SK-N-SH (cell line): ENCODE measurements around the gene HSPA1L. TPM values are rescaled to one million over a fixed set of nuclear protein-coding genes. Genes with fewer than 3 reads are reported as not detected.

ENCODE experiments used
- CTCF ChIA-PET: fragments of 300-600, 350-600 bp; formaldehyde crosslinking; extraction: SDS; loops from one replicate; lab custom pipeline; 2021; lab: Yijun Ruan, JAX
- POLR2A ChIA-PET: fragments of 350-600 bp; sonication (Branson Sonifier 250); formaldehyde crosslinking; extraction: SDS; loops from one replicate; lab custom pipeline; 2020; ENCODE audit warnings: antibody characterized with exemption, inconsistent platforms; lab: Yijun Ruan, JAX
- DNase-seq: peaks from one replicate; pipeline ENCODE4 v3.0.0; 2012
- H2AFZ ChIP-seq: fragments of 200-600 bp; sonication (generic); 2 replicates; pipeline ENCODE4 v1.8.1; 2016; ENCODE audit warnings: antibody characterized with exemption, mild to moderate bottlenecking, low read depth
- H3F3A ChIP-seq: fragments of 200-600 bp; sonication (generic); replicated peaks from 2 replicates; pipeline ENCODE3; 2016; ENCODE audit warnings: antibody characterized with exemption, mild to moderate bottlenecking; ENCODE audit not compliant: insufficient read depth
- H3K27ac ChIP-seq, 2 experiments: fragments of 200-500 bp in 1 of 2; fragments of 200-600 bp in 1 of 2; sonication (Bioruptor generic) in 1 of 2; sonication (generic), shearing (Covaris generic) in 1 of 2; 2 replicates each; pipeline versions ENCODE4 v1.5.1 to v1.6.1; 2014 to 2016; ENCODE audit warnings: low read depth in 2 of 2, inconsistent platforms in 1 of 2, low read length in 1 of 2, mild to moderate bottlenecking in 1 of 2, mixed read lengths in 1 of 2
- H3K27me3 ChIP-seq: fragments of 200-600 bp; sonication (generic), shearing (Covaris generic); 2 replicates; pipeline ENCODE4 v1.6.1; 2016; ENCODE audit warnings: mixed run types; ENCODE audit not compliant: insufficient read depth
- H3K36me3 ChIP-seq, 2 experiments: fragments of 200-500 bp in 1 of 2; fragments of 200-600 bp in 1 of 2; sonication (Bioruptor generic) in 1 of 2; sonication (generic) in 1 of 2; replicated peaks in 1 of 2; 2 replicates each; pipeline versions ENCODE3 to v1.5.1; 2014 to 2016; ENCODE audit warnings: low read length in 1 of 2, mild to moderate bottlenecking in 1 of 2; ENCODE audit not compliant: insufficient read depth in 2 of 2, control insufficient read depth in 1 of 2
- H3K4me1 ChIP-seq, 2 experiments: fragments of 200-500 bp in 1 of 2; fragments of 200-600 bp in 1 of 2; sonication (Bioruptor generic) in 1 of 2; sonication (generic), shearing (Covaris generic) in 1 of 2; 2 replicates each; pipeline versions ENCODE4 v1.5.1 to v1.6.1; 2014 to 2016; ENCODE audit warnings: low read depth in 1 of 2, low read length in 1 of 2, mixed run types in 1 of 2; ENCODE audit not compliant: insufficient read depth in 2 of 2, control insufficient read depth in 1 of 2
- H3K4me2 ChIP-seq: fragments of 200-600 bp; sonication (generic), shearing (Covaris generic); 2 replicates; pipeline ENCODE4 v1.6.1; 2017; ENCODE audit warnings: mixed run types
- H3K4me3 ChIP-seq, 2 experiments: fragments of 200-500 bp in 1 of 2; fragments of 200-600 bp in 1 of 2; sonication (Bioruptor generic) in 1 of 2; sonication (generic), shearing (Covaris generic) in 1 of 2; 2 replicates each; pipeline versions ENCODE4 v1.5.1 to v1.8.1; 2014 to 2016; ENCODE audit warnings: low read depth in 2 of 2, inconsistent platforms in 1 of 2, low read length in 1 of 2, mild to moderate bottlenecking in 1 of 2, mixed read lengths in 1 of 2, moderate library complexity in 1 of 2
- H3K79me2 ChIP-seq: fragments of 200-600 bp; sonication (generic); 2 replicates; pipeline ENCODE4 v1.8.1; 2017; ENCODE audit warnings: mild to moderate bottlenecking; ENCODE audit not compliant: insufficient read depth
- H3K9ac ChIP-seq: fragments of 200-600 bp; sonication (generic); 2 replicates; pipeline ENCODE4 v1.6.1; 2017; ENCODE audit warnings: mixed run types
- H3K9me2 ChIP-seq: fragments of 200-600 bp; sonication (generic); 2 replicates; pipeline ENCODE4 v1.6.1; 2017; ENCODE audit warnings: mixed run types
- H3K9me3 ChIP-seq: fragments of 200-600 bp; sonication (generic); 2 replicates; pipeline ENCODE4 v1.6.1; 2017; ENCODE audit warnings: mixed run types, mild to moderate bottlenecking, moderate library complexity
- H4K20me1 ChIP-seq: fragments of 200-600 bp; sonication (generic); 2 replicates; pipeline ENCODE4 v1.6.1; 2017; ENCODE audit warnings: mild to moderate bottlenecking, mixed run types; ENCODE audit not compliant: insufficient read depth
- EP300 ChIP-seq, 2 experiments: IDR thresholded peaks; 2 replicates each; pipeline versions ENCODE4 v1.4.0 to v1.6.1; 2012; ENCODE audit warnings: borderline replicate concordance in 1 of 2, low read depth in 1 of 2, low read length in 1 of 2
- FOSL2 ChIP-seq: IDR thresholded peaks from 2 replicates; pipeline ENCODE4 v1.4.0; 2012; ENCODE audit warnings: low read depth, mild to moderate bottlenecking, moderate library complexity, borderline replicate concordance
- FOXJ3 ChIP-seq: sonication (generic); formaldehyde crosslinking; IDR thresholded peaks from 2 replicates; pipeline ENCODE4 v1.5.1; 2020; ENCODE audit warnings: mild to moderate bottlenecking, missing genetic modification reagents
- GATA2 ChIP-seq: sonication (generic); formaldehyde crosslinking; IDR thresholded peaks from 2 replicates; pipeline ENCODE4 v1.5.0; 2020; ENCODE audit warnings: mild to moderate bottlenecking, missing genetic modification reagents
- IRF3 ChIP-seq: fragments of 150-350 bp; IDR thresholded peaks from 2 replicates; pipeline ENCODE4 v1.6.1; 2016; ENCODE audit warnings: mild to moderate bottlenecking, low read depth, low read length
- MEF2A ChIP-seq: IDR thresholded peaks from 2 replicates; pipeline ENCODE4 v1.4.0; 2012; ENCODE audit warnings: low read depth, borderline replicate concordance
- NFIC ChIP-seq: IDR thresholded peaks from 2 replicates; pipeline ENCODE4 v1.4.0; 2012; ENCODE audit warnings: borderline replicate concordance
- RAD21 ChIP-seq: IDR thresholded peaks from 2 replicates; pipeline ENCODE4 v1.6.1; 2012; ENCODE audit warnings: mild to moderate bottlenecking, low read length
- RCOR1 ChIP-seq: fragments of 150-350 bp; IDR thresholded peaks from 2 replicates; pipeline ENCODE4 v1.6.1; 2017; ENCODE audit warnings: antibody characterized with exemption, low read length
- REST ChIP-seq: IDR thresholded peaks from 2 replicates; pipeline ENCODE4 v1.6.1; 2012; ENCODE audit warnings: mild to moderate bottlenecking, low read depth, low read length, moderate library complexity
- RFX5 ChIP-seq: IDR thresholded peaks from 2 replicates; pipeline ENCODE4 v1.6.1; 2012; ENCODE audit warnings: mild to moderate bottlenecking, improper control_type of control experiment, low read length
- SIN3A ChIP-seq: IDR thresholded peaks from 2 replicates; pipeline ENCODE4 v1.6.1; 2012; ENCODE audit warnings: low read depth, mild to moderate bottlenecking, low read length, moderate library complexity, borderline replicate concordance
- SMC3 ChIP-seq: IDR thresholded peaks from 2 replicates; pipeline ENCODE4 v1.6.1; 2012; ENCODE audit warnings: low read depth, low read length, improper control_type of control experiment
- TAF1 ChIP-seq: IDR thresholded peaks from 2 replicates; pipeline ENCODE4 v1.6.1; 2012; ENCODE audit warnings: low read depth, mild to moderate bottlenecking, low read length, moderate library complexity, borderline replicate concordance
- TEAD4 ChIP-seq: IDR thresholded peaks from 2 replicates; pipeline ENCODE4 v1.4.0; 2012; ENCODE audit warnings: mild to moderate bottlenecking, borderline replicate concordance; ENCODE audit not compliant: insufficient read depth
- WGBS: methylation state at CpG from one replicate; pipeline ENCODE4 v1.1.6; 2017; ENCODE audit warnings: low lambda C conversion rate; 5-methylcytosine and 5-hydroxymethylcytosine counted together
- polyA plus RNA-seq, 3 experiments: library from polyadenylated mRNA; depleted of rRNA; stranded (reverse); fragments of >200 nt; gene quantifications; 2 replicates each; pipeline ENCODE4 v1.2.3, GENCODE V29; 2012

HSPA1L gene
- polyA plus RNA-seq, 1 of the 3 experiments (the other 2 are of a cell fraction), result 0.69 TPM

- Histone ChIP-seq H3K79me2 (no peaks in the 10 kb centered on the region), H3K27ac (no peak overlapping the region), H3K9me2 (no peaks in the 10 kb centered on the region), H3K27me3 (no peaks in the 10 kb centered on the region), H3K4me3 (no peak overlapping the region), H3F3A (peaks cover 39% of the 10 kb centered on the region), H3K4me2 (no peak overlapping the region), H3K4me1 (no peaks in the 10 kb centered on the region), H3K9ac (no peak overlapping the region), H3K9me3 (no peaks in the 10 kb centered on the region), H3K36me3 (peaks cover 4 to 16% of the 10 kb centered on the region in 2 experiments), H4K20me1 (peaks cover 15% of the 10 kb centered on the region), H2AFZ (no peak overlapping the region)
- CTCF ChIA-PET, result interaction anchor here (1.3 kb wide), 1 partner anchor 19 kb away, joined by 3 read pairs; no protein-coding TSS in a partner anchor
- POLR2A ChIA-PET, result interaction anchor here (0.6 kb wide), 1 partner anchor 105 kb away, joined by 3 read pairs; the partner anchor contains the start of gene MSH5
- WGBS, result 97% methylated on average over 3 of the region's 3 CpGs
- no peak for TF ChIP-seq SIN3A
- TF ChIP-seq IRF3, result no peak
- TF ChIP-seq TEAD4, result no peak
- no peak for TF ChIP-seq EP300 (IDR thresholded peaks at IDR 0.05; ENCODE audit: borderline replicate concordance in 1 of 2, low read depth in 1 of 2, low read length in 1 of 2)
- TF ChIP-seq NFIC, result no peak
- no peak for TF ChIP-seq SMC3
- no peak for TF ChIP-seq REST
- no peak for TF ChIP-seq TAF1
- no peak for TF ChIP-seq MEF2A
- no peak for TF ChIP-seq RCOR1
- TF ChIP-seq FOXJ3, result no peak
- no peak for TF ChIP-seq RAD21
- TF ChIP-seq FOSL2, result no peak
- no peak for TF ChIP-seq RFX5
- no peak for TF ChIP-seq GATA2 (CRISPR knock-in tag)
- DNase-seq, result no peak
Measured at GRCh38 chr6:31844507-31844906, 29.4 kb upstream of the HSPA1L start.
